Measurements from ENCODE around the gene NAPG. TPM values are rescaled to one million over a fixed set of nuclear protein-coding genes. Genes with fewer than 3 reads are reported as not detected.

Gene NAPG
- total and polyA plus RNA-seq, 10 of the 15 experiments (the other 5 are each of a cell fraction or from before 2014, with no cell fraction given) = 20.5 to 34.8 (median 24.0) TPM

DNA sequence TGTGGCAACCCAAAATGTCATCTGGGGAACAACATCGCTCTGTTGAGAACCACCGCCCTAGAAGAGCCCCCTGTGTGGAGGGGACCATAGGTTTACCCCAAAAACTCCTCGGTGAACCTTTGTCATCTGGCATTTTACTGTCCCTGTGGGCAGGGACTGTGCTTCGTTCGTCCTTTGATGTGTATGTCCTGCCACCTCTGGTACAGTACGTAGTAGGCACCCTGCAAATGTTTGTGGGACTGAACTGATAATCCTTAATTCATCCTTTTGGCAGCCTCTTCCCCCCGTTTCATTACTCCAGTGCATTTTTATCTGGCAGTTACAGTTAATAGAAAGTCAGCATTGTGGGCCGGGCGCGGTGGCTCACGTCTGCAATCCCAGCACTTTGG lies 728 bp downstream of the NAPG start:
- H2AFZ ChIP-seq (ENCODE audit: control insufficient read depth, low read depth, low read length) = no peak overlapping the region; the same call in 1 of the 2 replicates
- ChIA-PET SMC1A (ENCODE audit: uncharacterized antibody, unreplicated experiment) (interaction anchor here (1.3 to 1.4 kb wide), 2 partner anchors 325 to 628 kb away, joined by 3 to 5 read pairs; no protein-coding TSS in a partner anchor), CTCF (interaction anchor here (1.1 to 2.5 kb wide), 2 partner anchors 627 to 637 kb away, joined by 3 to 9 read pairs; no protein-coding TSS in a partner anchor), RAD21 (ENCODE audit: unreplicated experiment) (interaction anchor here (1.4 to 2.4 kb wide), 3 partner anchors 9 to 627 kb away, joined by 5 to 7 read pairs (median 7); no protein-coding TSS in a partner anchor), POLR2A (no interaction called here)
- DNase-seq (ENCODE audit: low read depth, low spot score) = no peak
- H3K4me3 ChIP-seq = peak overlapping the region; percentile 97
- H3K9ac ChIP-seq (ENCODE audit: control insufficient read depth, insufficient read depth, low read length) = peak overlapping the region; percentile 94
- in situ Hi-C loops (cut with MboI) (no loop called here), intact Hi-C loops (cut with micrococcal nuclease; ENCODE audit: unreplicated experiment) (no loop called here)
- FAIRE-seq = no peak
- under 1% methylated on average over 11 of the region's 11 CpGs for WGBS (ENCODE audit: insufficient coverage, insufficient replicate concordance, low lambda C conversion rate, missing lambda C conversion rate)
- ATAC-seq = peak; percentile 22
- no peaks in the 10 kb centered on the region for H3K27me3 ChIP-seq (replicated peaks in 1 of 2; ENCODE audit: control insufficient read depth in 2 of 2, insufficient read depth in 2 of 2, low read length in 1 of 2)
- peak overlapping the region; percentile 68 for H3K27ac ChIP-seq (ENCODE audit: control insufficient read depth, insufficient read depth)
- H3K4me1 ChIP-seq (ENCODE audit: control insufficient read depth, insufficient read depth, low read length) = peaks cover 16% of the 10 kb centered on the region
- TF ChIP-seq, protein P1, sequence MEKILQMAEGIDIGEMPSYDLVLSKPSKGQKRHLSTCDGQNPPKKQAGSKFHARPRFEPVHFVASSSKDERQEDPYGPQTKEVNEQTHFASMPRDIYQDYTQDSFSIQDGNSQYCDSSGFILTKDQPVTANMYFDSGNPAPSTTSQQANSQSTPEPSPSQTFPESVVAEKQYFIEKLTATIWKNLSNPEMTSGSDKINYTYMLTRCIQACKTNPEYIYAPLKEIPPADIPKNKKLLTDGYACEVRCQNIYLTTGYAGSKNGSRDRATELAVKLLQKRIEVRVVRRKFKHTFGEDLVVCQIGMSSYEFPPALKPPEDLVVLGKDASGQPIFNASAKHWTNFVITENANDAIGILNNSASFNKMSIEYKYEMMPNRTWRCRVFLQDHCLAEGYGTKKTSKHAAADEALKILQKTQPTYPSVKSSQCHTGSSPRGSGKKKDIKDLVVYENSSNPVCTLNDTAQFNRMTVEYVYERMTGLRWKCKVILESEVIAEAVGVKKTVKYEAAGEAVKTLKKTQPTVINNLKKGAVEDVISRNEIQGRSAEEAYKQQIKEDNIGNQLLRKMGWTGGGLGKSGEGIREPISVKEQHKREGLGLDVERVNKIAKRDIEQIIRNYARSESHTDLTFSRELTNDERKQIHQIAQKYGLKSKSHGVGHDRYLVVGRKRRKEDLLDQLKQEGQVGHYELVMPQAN (conservative IDR thresholded peaks at IDR 0.05) = peak; percentile 3; the same call in 1 of the 2 replicates
- TF ChIP-seq MEF2A (IDR thresholded peaks at IDR 0.05; ENCODE audit: insufficient read depth, low read depth, low read length) (no peak), HDAC2 (IDR thresholded peaks at IDR 0.05) (no peak), RUNX3 (IDR thresholded peaks at IDR 0.05; ENCODE audit: low read length) (0 out of 2 replicates have a peak, but pooled peaks have one; percentile 14), NFXL1 (IDR thresholded peaks at IDR 0.05; ENCODE audit: borderline replicate concordance) (no peak), FOXK2 (IDR thresholded peaks at IDR 0.05) (no peak), STAT1 (conservative IDR thresholded peaks at IDR 0.05) (no peak), MYC (IDR thresholded peaks at IDR 0.05; ENCODE audit: insufficient read depth, insufficient read length, insufficient replicate concordance, low read length, severe bottlenecking) (no peak), BRCA1 (IDR thresholded peaks at IDR 0.05; ENCODE audit: low read depth, low read length) (no peak), NFYA (IDR thresholded peaks at IDR 0.05; ENCODE audit: borderline replicate concordance, low read depth, low read length) (no peak), SUPT20H (IDR thresholded peaks at IDR 0.05; ENCODE audit: borderline replicate concordance, control insufficient read depth, low read depth, low read length) (no peak), RAD51 (IDR thresholded peaks at IDR 0.05) (no peak)
- TF ChIP-seq, protein P2, sequence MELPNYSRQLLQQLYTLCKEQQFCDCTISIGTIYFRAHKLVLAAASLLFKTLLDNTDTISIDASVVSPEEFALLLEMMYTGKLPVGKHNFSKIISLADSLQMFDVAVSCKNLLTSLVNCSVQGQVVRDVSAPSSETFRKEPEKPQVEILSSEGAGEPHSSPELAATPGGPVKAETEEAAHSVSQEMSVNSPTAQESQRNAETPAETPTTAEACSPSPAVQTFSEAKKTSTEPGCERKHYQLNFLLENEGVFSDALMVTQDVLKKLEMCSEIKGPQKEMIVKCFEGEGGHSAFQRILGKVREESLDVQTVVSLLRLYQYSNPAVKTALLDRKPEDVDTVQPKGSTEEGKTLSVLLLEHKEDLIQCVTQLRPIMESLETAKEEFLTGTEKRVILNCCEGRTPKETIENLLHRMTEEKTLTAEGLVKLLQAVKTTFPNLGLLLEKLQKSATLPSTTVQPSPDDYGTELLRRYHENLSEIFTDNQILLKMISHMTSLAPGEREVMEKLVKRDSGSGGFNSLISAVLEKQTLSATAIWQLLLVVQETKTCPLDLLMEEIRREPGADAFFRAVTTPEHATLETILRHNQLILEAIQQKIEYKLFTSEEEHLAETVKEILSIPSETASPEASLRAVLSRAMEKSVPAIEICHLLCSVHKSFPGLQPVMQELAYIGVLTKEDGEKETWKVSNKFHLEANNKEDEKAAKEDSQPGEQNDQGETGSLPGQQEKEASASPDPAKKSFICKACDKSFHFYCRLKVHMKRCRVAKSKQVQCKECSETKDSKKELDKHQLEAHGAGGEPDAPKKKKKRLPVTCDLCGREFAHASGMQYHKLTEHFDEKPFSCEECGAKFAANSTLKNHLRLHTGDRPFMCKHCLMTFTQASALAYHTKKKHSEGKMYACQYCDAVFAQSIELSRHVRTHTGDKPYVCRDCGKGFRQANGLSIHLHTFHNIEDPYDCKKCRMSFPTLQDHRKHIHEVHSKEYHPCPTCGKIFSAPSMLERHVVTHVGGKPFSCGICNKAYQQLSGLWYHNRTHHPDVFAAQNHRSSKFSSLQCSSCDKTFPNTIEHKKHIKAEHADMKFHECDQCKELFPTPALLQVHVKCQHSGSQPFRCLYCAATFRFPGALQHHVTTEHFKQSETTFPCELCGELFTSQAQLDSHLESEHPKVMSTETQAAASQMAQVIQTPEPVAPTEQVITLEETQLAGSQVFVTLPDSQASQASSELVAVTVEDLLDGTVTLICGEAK (IDR thresholded peaks at IDR 0.05; ENCODE audit: borderline replicate concordance) = 0 out of 2 replicates have a peak, but pooled peaks have one; percentile 15
- H3K4me2 ChIP-seq (ENCODE audit: control insufficient read depth, insufficient read depth) = peak overlapping the region; percentile 83; the same call in 1 of the 2 replicates
- no peaks in the 10 kb centered on the region for H4K20me1 ChIP-seq (ENCODE audit: control insufficient read depth, insufficient read depth)
- H3K36me3 ChIP-seq (ENCODE audit: control insufficient read depth in 2 of 2, insufficient read depth in 2 of 2, low read length in 1 of 2) = 0 out of 4 replicates have a peak, but pooled peaks cover 0 to 2% of the 10 kb centered on the region in 2 experiments
- H3K9me3 ChIP-seq (replicated peaks; ENCODE audit: control insufficient read depth, insufficient read depth, low read length) = no peaks in the 10 kb centered on the region
- BruUV-seq (replicated peaks) = no TSS peak
- peaks cover 53% of the 10 kb centered on the region for H3K79me2 ChIP-seq (ENCODE audit: control insufficient read depth, insufficient read depth, low read length)

Data from GM12878 (cell line).